AG09309 (cell line): ENCODE data around the gene GRIK2.

Source experiments
- DNase-seq: peaks from one replicate; pipeline ENCODE4 v3.0.0-alpha.2; 2010; ENCODE audit warnings: low read depth
- H3K4me3 ChIP-seq: 2 replicates; pipeline ENCODE4 v1.5.1; 2011; ENCODE audit warnings: mild to moderate bottlenecking, low read depth, low read length, moderate library complexity; ENCODE audit not compliant: control insufficient read depth
- TF ChIP-seq, protein P1 (sequence below): IDR thresholded peaks from 2 replicates; pipeline ENCODE4 v1.5.1; 2011; ENCODE audit warnings: mild to moderate bottlenecking, low read depth, low read length, inconsistent platforms; ENCODE audit not compliant: insufficient read depth, control insufficient read depth; ENCODE audit errors: missing control alignments

GRIK2 gene

DNA sequence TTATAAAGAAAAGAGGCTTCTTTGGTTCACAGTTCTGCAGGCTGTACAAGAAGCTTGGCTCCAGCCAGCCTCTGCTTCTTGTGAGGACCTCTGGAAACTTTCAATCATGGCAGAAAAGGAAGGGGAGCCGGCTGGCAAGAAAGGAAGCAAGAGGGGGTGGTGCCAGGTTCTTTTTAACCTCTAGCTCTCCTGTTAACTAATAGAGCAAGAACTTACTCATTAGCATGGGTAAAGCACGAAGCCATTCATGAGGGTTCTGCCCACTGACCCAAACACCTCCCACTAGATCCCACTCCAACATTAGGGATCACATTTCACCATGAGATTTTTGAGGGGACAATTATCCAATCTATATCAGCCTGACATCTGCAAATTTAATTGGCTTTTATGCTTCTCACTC is 347.1 kb downstream of the GRIK2 start:
- no peak overlapping the region for H3K4me3 ChIP-seq
- TF ChIP-seq, protein P1, sequence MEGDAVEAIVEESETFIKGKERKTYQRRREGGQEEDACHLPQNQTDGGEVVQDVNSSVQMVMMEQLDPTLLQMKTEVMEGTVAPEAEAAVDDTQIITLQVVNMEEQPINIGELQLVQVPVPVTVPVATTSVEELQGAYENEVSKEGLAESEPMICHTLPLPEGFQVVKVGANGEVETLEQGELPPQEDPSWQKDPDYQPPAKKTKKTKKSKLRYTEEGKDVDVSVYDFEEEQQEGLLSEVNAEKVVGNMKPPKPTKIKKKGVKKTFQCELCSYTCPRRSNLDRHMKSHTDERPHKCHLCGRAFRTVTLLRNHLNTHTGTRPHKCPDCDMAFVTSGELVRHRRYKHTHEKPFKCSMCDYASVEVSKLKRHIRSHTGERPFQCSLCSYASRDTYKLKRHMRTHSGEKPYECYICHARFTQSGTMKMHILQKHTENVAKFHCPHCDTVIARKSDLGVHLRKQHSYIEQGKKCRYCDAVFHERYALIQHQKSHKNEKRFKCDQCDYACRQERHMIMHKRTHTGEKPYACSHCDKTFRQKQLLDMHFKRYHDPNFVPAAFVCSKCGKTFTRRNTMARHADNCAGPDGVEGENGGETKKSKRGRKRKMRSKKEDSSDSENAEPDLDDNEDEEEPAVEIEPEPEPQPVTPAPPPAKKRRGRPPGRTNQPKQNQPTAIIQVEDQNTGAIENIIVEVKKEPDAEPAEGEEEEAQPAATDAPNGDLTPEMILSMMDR: no peak
- DNase-seq: no peak

DNA sequence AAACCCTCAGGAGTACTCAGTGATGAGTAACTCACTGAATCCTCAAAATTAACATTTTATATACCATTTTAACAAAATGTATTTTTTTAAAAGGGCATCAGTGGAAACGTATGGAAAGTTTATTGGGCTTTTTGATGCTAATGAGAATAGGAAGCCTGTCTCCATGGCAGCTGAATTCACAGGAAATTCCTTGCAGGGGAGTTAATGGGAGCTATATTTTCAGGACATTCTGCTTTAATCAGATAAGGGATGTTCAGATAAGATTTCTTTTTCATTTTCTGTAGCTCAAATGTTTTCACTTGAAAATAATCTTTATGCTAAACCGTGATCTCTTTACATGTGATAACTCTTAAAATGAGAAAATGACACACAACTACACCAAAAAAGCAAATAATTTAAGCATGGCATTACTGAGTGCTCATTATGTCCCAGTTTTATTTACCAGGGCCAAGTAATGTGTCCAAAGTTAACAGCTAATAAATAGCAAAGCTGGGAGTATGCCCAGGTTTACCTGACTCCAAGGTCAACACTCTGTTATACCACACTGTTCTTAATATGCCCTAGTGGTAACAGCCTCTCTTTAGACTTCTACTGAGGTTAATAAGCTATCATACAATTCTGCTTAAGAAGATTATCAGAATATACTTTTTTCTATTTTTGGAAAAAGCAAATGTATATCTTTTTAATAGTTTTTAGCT is 348.1 kb downstream of the GRIK2 start:
- DNase-seq: no peak
- TF ChIP-seq, protein P1: no peak
- H3K4me3 ChIP-seq: no peak overlapping the region

DNA sequence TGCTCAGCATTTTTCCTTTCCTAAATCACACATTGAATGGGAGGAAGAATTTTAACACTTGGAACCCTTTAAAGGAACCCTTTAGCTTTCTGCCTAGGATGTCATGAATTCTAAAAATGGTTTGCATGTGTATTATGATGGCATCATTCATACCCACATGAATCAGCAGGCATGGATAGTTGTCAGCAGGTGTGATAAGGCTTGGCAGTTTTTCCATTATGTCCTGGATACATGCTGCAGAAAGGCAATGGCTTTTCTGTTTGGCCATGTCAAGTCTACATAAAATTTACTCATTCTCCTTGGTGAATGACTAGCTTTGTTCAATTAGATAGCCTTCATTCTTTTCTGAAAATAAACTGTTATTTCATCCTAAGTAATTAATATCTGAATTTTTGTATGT is 353.7 kb downstream of the GRIK2 start:
- TF ChIP-seq, protein P1: no peak
- no peak for DNase-seq

GRCh38 chr6:101747716-101748115 is 354.2 kb downstream of the GRIK2 start:
- TF ChIP-seq, protein P1: no peak
- H3K4me3 ChIP-seq: no peak overlapping the region
- DNase-seq: no peak

More for the DNA sequence above, 353.7 kb downstream of the GRIK2 start:
- no peak overlapping the region for H3K4me3 ChIP-seq

GRCh38 chr6:101755931-101756330 is 362.4 kb downstream of the GRIK2 start:
- no peak for DNase-seq
- TF ChIP-seq, protein P1: no peak
- no peak overlapping the region for H3K4me3 ChIP-seq

- no peak for DNase-seq
- no peak overlapping the region for H3K4me3 ChIP-seq
- TF ChIP-seq, protein P1: no peak
These were observed 364.9 kb downstream of the GRIK2 start for GRCh38 chr6:101758368-101758767.

GRCh38 chr6:101760843-101761621 is 367.5 kb downstream of the GRIK2 start:
- TF ChIP-seq, protein P1: no peak
- peak; percentile 85 for DNase-seq

More at GRCh38 chr6:101760843-101761621, 367.5 kb downstream of the GRIK2 start:
- no peak overlapping the region for H3K4me3 ChIP-seq
